Measurements from ENCODE around the gene RHO. TPM values are rescaled to one million over a fixed set of nuclear protein-coding genes. Genes with fewer than 3 reads are reported as not detected.

RHO gene
- total RNA-seq, 2 donors from 2014 or later, result not detected

GRCh38 chr3:129560269-129560787 lies 31.9 kb downstream of the RHO start:
- peak overlapping the region in 1 of 2 donors; percentile 0 for H3K9ac ChIP-seq (ENCODE audit: low read depth in 2 of 2, low read length in 2 of 2)
- no peaks in the 10 kb centered on the region for H3K36me3 ChIP-seq
- no peaks in the 10 kb centered on the region for H3K4me1 ChIP-seq
- intact Hi-C loops (cut with DNase I), result no loop called here
- H3K27me3 ChIP-seq, result no peaks in the 10 kb centered on the region
- no peaks in the 10 kb centered on the region for H3K9me3 ChIP-seq
- H3K27ac ChIP-seq, result peak overlapping the region; percentile 55
- no peak for TF ChIP-seq CTCF (IDR thresholded peaks at IDR 0.05)
- no peak overlapping the region for H3K4me3 ChIP-seq
- peak; percentile 48 for DNase-seq

- H3K4me3 ChIP-seq, result no peak overlapping the region
- peak overlapping the region; percentile 0 to 38 for H3K9ac ChIP-seq (ENCODE audit: low read depth in 2 of 2, low read length in 2 of 2)
- intact Hi-C loops (cut with DNase I), result no loop called here
- no peaks in the 10 kb centered on the region for H3K36me3 ChIP-seq
- no peak for TF ChIP-seq CTCF (IDR thresholded peaks at IDR 0.05)
- DNase-seq, result peak; percentile 65
- H3K27me3 ChIP-seq, result no peaks in the 10 kb centered on the region
- no peaks in the 10 kb centered on the region for H3K4me1 ChIP-seq
- no peaks in the 10 kb centered on the region for H3K9me3 ChIP-seq
- H3K27ac ChIP-seq, result peak overlapping the region; percentile 55
Measured at GRCh38 chr3:129560911-129561594, 32.6 kb downstream of the RHO start.

GRCh38 chr3:129561619-129562248 lies 33.3 kb downstream of the RHO start:
- intact Hi-C loops (cut with DNase I), result no loop called here
- H3K27me3 ChIP-seq, result no peaks in the 10 kb centered on the region
- DNase-seq, result no peak
- no peak overlapping the region for H3K9ac ChIP-seq (ENCODE audit: low read depth in 2 of 2, low read length in 2 of 2)
- H3K4me1 ChIP-seq, result no peaks in the 10 kb centered on the region
- no peaks in the 10 kb centered on the region for H3K36me3 ChIP-seq
- TF ChIP-seq CTCF (IDR thresholded peaks at IDR 0.05), result no peak
- H3K9me3 ChIP-seq, result no peaks in the 10 kb centered on the region
- H3K4me3 ChIP-seq, result no peak overlapping the region
- H3K27ac ChIP-seq, result peak overlapping the region; percentile 55

- Histone ChIP-seq H3K4me3 (no peak overlapping the region), H3K27me3 (no peaks in the 10 kb centered on the region), H3K4me1 (no peaks in the 10 kb centered on the region), H3K9ac (ENCODE audit: low read depth in 2 of 2, low read length in 2 of 2) (no peak overlapping the region), H3K9me3 (no peaks in the 10 kb centered on the region), H3K27ac (no peak overlapping the region), H3K36me3 (no peaks in the 10 kb centered on the region)
- DNase-seq, result no peak
- intact Hi-C loops (cut with DNase I), result no loop called here
- no peak for TF ChIP-seq CTCF (IDR thresholded peaks at IDR 0.05)
Measured at GRCh38 chr3:129562803-129563202, 34.4 kb downstream of the RHO start.

GRCh38 chr3:129563332-129563731 lies 34.9 kb downstream of the RHO start:
- intact Hi-C loops (cut with DNase I), result no loop called here
- H3K27me3 ChIP-seq, result no peaks in the 10 kb centered on the region
- H3K4me3 ChIP-seq, result no peak overlapping the region
- DNase-seq, result no peak
- no peaks in the 10 kb centered on the region for H3K9me3 ChIP-seq
- no peak for TF ChIP-seq CTCF (IDR thresholded peaks at IDR 0.05)
- no peaks in the 10 kb centered on the region for H3K36me3 ChIP-seq
- no peak overlapping the region for H3K27ac ChIP-seq
- H3K4me1 ChIP-seq, result no peaks in the 10 kb centered on the region
- H3K9ac ChIP-seq (ENCODE audit: low read depth in 2 of 2, low read length in 2 of 2), result no peak overlapping the region

Measured in colonic mucosa (tissue), 4 donors.